Gastroesophageal sphincter (tissue), 3 donors: Measurements from ENCODE around the gene ABHD12.

Experiments
- CTCF ChIP-seq, 4 experiments: fragments of 200-600 bp in 2 of 4; fragments of 450-650 bp in 2 of 4; sonication (generic) in 1 of 4; IDR thresholded peaks; one replicate each; pipeline ENCODE4 v1.5.1; 2017 to 2019; ENCODE audit warnings: antibody characterized with exemption in 4 of 4, mild to moderate bottlenecking in 2 of 4, moderate library complexity in 2 of 4
- POLR2A ChIP-seq, 2 donors: fragments of 450-650 bp; IDR thresholded peaks; one replicate each; pipeline ENCODE4 v1.6.1; 2017; ENCODE audit warnings: antibody characterized with exemption in 2 of 2, mild to moderate bottlenecking in 2 of 2, moderate library complexity in 1 of 2
- POLR2AphosphoS5 ChIP-seq: sonication (generic); formaldehyde crosslinking; IDR thresholded peaks from one replicate; pipeline ENCODE4 v1.6.1; 2017; ENCODE audit warnings: antibody characterized with exemption

- TF ChIP-seq CTCF (IDR thresholded peaks at IDR 0.05) (no peak), POLR2A (IDR thresholded peaks at IDR 0.05) (no peak), POLR2AphosphoS5 (no peak)
Observed at GRCh38 chr20:25327521-25328235, 63.0 kb downstream of the ABHD12 start.
